Activated CD4-positive, alpha-beta T cell treated with anti-CD3 and anti-CD28 coated beads for 1 hour (primary cell): ENCODE results near the gene TRIM3.
A peak's percentile ranks its signal among the peaks of the same experiment; 100 is the strongest.
"Not testable (repeated sequence)": the region's sequence is repeated elsewhere in the genome, so short reads cannot be mapped to it uniquely, and the experiment has no call there.

ENCODE experiments used
- DNase-seq: peaks from one replicate; pipeline ENCODE4 v3.0.0-alpha.2; 2020

Gene TRIM3

GRCh38 chr11:6473451-6474412 is at the start of gene TRIM3:
TRIM3 (minus strand) TSS chr11:6473941; CDS start chr11:6465695, 8,246 bp downstream.
- DNase-seq, result peak; percentile 54

GRCh38 chr11:6523253-6523652 is 49.5 kb upstream of the TRIM3 start:
- no peak for DNase-seq

- DNase-seq, result not testable (repeated sequence)
Measured at GRCh38 chr11:6521946-6522345, 48.2 kb upstream of the TRIM3 start.

GRCh38 chr11:6520265-6520664 is 46.5 kb upstream of the TRIM3 start:
- DNase-seq, result no peak

- no peak for DNase-seq
Measured at GRCh38 chr11:6516865-6517264, 43.1 kb upstream of the TRIM3 start.

- DNase-seq, result no peak
Measured at GRCh38 chr11:6505577-6506240, 32.0 kb upstream of the TRIM3 start.

- no peak for DNase-seq
Measured at GRCh38 chr11:6504166-6504565, 30.4 kb upstream of the TRIM3 start.

- DNase-seq, result no peak
Measured at GRCh38 chr11:6502382-6502781, 28.6 kb upstream of the TRIM3 start.

GRCh38 chr11:6498544-6498943 is 24.8 kb upstream of the TRIM3 start:
- DNase-seq, result no peak

GRCh38 chr11:6498121-6498520 is 24.4 kb upstream of the TRIM3 start:
- no peak for DNase-seq

GRCh38 chr11:6497069-6497839 is 23.5 kb upstream of the TRIM3 start, which contains the start of gene DNHD1:
DNHD1 (plus strand) TSS chr11:6497280; CDS start chr11:6498216, 936 bp downstream.
- DNase-seq, result no peak

GRCh38 chr11:6489306-6489705 is 15.6 kb upstream of the TRIM3 start:
- DNase-seq, result no peak

GRCh38 chr11:6488821-6489220 is 15.1 kb upstream of the TRIM3 start:
- DNase-seq, result no peak

GRCh38 chr11:6488342-6488741 is 14.6 kb upstream of the TRIM3 start:
- DNase-seq, result no peak

- no peak for DNase-seq
Measured at GRCh38 chr11:6486938-6487337, 13.2 kb upstream of the TRIM3 start.

- DNase-seq, result no peak
Measured at GRCh38 chr11:6486256-6486655, 12.5 kb upstream of the TRIM3 start.

- DNase-seq, result no peak
Measured at GRCh38 chr11:6485661-6486060, 11.9 kb upstream of the TRIM3 start.

GRCh38 chr11:6483015-6483414 is 9.3 kb upstream of the TRIM3 start:
- DNase-seq, result no peak

- no peak for DNase-seq
Measured at GRCh38 chr11:6482441-6482840, 8.7 kb upstream of the TRIM3 start.

GRCh38 chr11:6481924-6482275 is 8.2 kb upstream of the TRIM3 start:
- DNase-seq, result no peak

GRCh38 chr11:6481012-6481923 is 7.5 kb upstream of the TRIM3 start, which contains the start of the genes ARFIP2 and TIMM10B:
ARFIP2 (minus strand) TSS chr11:6481331; CDS start chr11:6480421, 910 bp downstream.
TIMM10B (plus strand) TSS chr11:6481501; CDS start chr11:6481517, 16 bp downstream.
- peak; percentile 94 for DNase-seq
